ENCODE results near the gene MAP7D1. TPM values are rescaled to one million over a fixed set of nuclear protein-coding genes. Genes with fewer than 3 reads are reported as not detected.

Gene MAP7D1
- total and polyA plus RNA-seq, 2 of the 13 experiments (the other 11 are each of a cell fraction or from before 2014, with no cell fraction given) = 5.6 to 7.2 TPM

- BruUV-seq (replicated peaks) = no TSS peak
- ChIA-PET POLR2A (no interaction called here), CTCF (ENCODE audit: low intra/inter-chr PET ratio, low total read pairs) (no interaction called here)
- no peak for ATAC-seq
- H3K9me3 ChIP-seq (ENCODE audit: low read length) = no peaks in the 10 kb centered on the region
- no peak overlapping the region for H2AFZ ChIP-seq (ENCODE audit: low read length)
- WGBS (ENCODE audit: low lambda C conversion rate) = 75% methylated on average over 2 of the region's 2 CpGs
- H3K4me3 ChIP-seq (replicated peaks in 1 of 3; ENCODE audit: insufficient read depth in 1 of 3, low read depth in 2 of 3, low read length in 3 of 3) = no peak overlapping the region
- H3K27ac ChIP-seq (ENCODE audit: extremely low read length, insufficient read depth, low read length) = no peak overlapping the region
- H4K20me1 ChIP-seq (ENCODE audit: insufficient read depth, low read length) = no peaks in the 10 kb centered on the region
- no peak for DNase-seq (ENCODE audit: low spot score)
- H3K79me2 ChIP-seq (ENCODE audit: insufficient read depth, low read length) = no peaks in the 10 kb centered on the region
- intact Hi-C loops (cut with micrococcal nuclease; ENCODE audit: unreplicated experiment) (no loop called here), in situ Hi-C loops (cut with HindIII; ENCODE audit: extremely low pct_ligation_motif_present, low pct_unique_long_range_greater_than_20kb) (no loop called here)
- H3K4me2 ChIP-seq (ENCODE audit: low read depth, low read length) = no peak overlapping the region
- H3K27me3 ChIP-seq (ENCODE audit: control insufficient read depth in 1 of 2, insufficient read depth in 2 of 2, low read length in 2 of 2) = no peaks in the 10 kb centered on the region
- peaks cover 6 to 19% of the 10 kb centered on the region in 2 experiments; a peak in 3 of 5 replicates for H3K36me3 ChIP-seq (replicated peaks in 1 of 2; ENCODE audit: control insufficient read depth in 1 of 2, insufficient read depth in 2 of 2, low read length in 2 of 2)
- no peak for TF ChIP-seq TGIF2 (CRISPR knock-in tag; IDR thresholded peaks at IDR 0.05)
- no peak for TF ChIP-seq ZNF331 (CRISPR knock-in tag; IDR thresholded peaks at IDR 0.05)
- TF ChIP-seq THAP9 (CRISPR knock-in tag; IDR thresholded peaks at IDR 0.05; ENCODE audit: borderline replicate concordance) = no peak
- no peak for TF ChIP-seq ZNF768 (CRISPR knock-in tag; IDR thresholded peaks at IDR 0.05)
- TF ChIP-seq CBFB (CRISPR knock-in tag; IDR thresholded peaks at IDR 0.05) = no peak
- TF ChIP-seq PHF21A (CRISPR knock-in tag; IDR thresholded peaks at IDR 0.05) = no peak
- TF ChIP-seq MAF1 (CRISPR knock-in tag; IDR thresholded peaks at IDR 0.05; ENCODE audit: borderline replicate concordance) = no peak
- no peak for TF ChIP-seq RARA (CRISPR knock-in tag; IDR thresholded peaks at IDR 0.05)
- TF ChIP-seq POLR2A (IDR thresholded peaks at IDR 0.05; ENCODE audit: insufficient read depth in 1 of 2, low read depth in 2 of 2, low read length in 2 of 2) = no peak
- no peak for TF ChIP-seq ZBTB42 (CRISPR knock-in tag; IDR thresholded peaks at IDR 0.05)
- no peak for TF ChIP-seq RARG (CRISPR knock-in tag; IDR thresholded peaks at IDR 0.05; ENCODE audit: low read depth)
- no peak for TF ChIP-seq SRF (IDR thresholded peaks at IDR 0.05; ENCODE audit: low read depth, low read length)
- no peak for TF ChIP-seq ZNF503 (CRISPR knock-in tag; IDR thresholded peaks at IDR 0.05)
- no peak for TF ChIP-seq MYPOP (CRISPR knock-in tag; IDR thresholded peaks at IDR 0.05)
- TF ChIP-seq ZNF3 (CRISPR knock-in tag; IDR thresholded peaks at IDR 0.05) = no peak
- no peak for TF ChIP-seq ZFP62 (CRISPR knock-in tag; IDR thresholded peaks at IDR 0.05)
- TF ChIP-seq KLF15 (CRISPR knock-in tag; IDR thresholded peaks at IDR 0.05; ENCODE audit: borderline replicate concordance) = no peak
- FAIRE-seq = no peak
- H3K9ac ChIP-seq (ENCODE audit: insufficient read depth, low read depth, low read length) = no peak overlapping the region
- peaks cover 6% of the 10 kb centered on the region; the same call in 1 of the 2 replicates for H3K4me1 ChIP-seq (ENCODE audit: insufficient read depth, low read length)
These were observed 26.8 kb downstream of the MAP7D1 start for GRCh38 chr1:36182734-36183133.
